8988T (cell line): ENCODE results near the gene DLG4.
"Not testable (repeated sequence)": the region's sequence is repeated elsewhere in the genome, so short reads cannot be mapped to it uniquely, and the experiment has no call there.

Experiments used
- DNase-seq: peaks from one replicate; pipeline ENCODE4 v3.0.0; 2011

The DLG4 gene

GRCh38 chr17:7179317-7180254 is 40.0 kb downstream of the DLG4 start, which contains the start of gene ASGR1:
Gene ASGR1 (minus strand): TSS chr17:7179370. CDS start chr17:7178563, 807 bp downstream.
- no peak for DNase-seq

GRCh38 chr17:7178973-7179316 is 40.7 kb downstream of the DLG4 start:
- DNase-seq = no peak

DNA sequence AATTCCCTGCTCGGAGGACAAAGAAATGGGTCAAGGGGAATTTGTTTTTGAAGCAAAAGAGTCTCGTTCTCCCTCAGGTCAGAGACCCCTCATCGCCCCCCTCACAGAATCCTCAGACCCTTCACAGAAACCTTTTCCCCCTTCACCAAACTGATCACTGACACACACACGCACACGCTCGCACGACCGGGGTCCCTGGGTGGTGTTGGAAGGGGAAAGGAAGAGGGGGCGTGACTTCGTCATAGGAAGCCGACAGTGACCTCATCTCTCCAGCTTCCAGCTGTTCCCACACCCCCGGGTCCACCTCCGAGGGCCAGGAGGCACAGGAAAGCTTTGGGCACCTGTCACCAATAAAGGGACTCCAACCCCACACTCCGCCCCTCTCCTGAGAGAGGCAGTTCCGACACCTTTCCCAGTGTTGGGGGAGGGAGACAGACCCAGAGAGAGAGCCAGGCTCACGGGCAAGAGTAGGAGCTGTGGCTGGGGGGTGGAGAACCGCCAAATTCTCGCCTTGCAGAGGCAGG is 41.6 kb downstream of the DLG4 start:
- no peak for DNase-seq

- peak; percentile 69 for DNase-seq
Measured at GRCh38 chr17:7177191-7177953, 42.3 kb downstream of the DLG4 start.

GRCh38 chr17:7176841-7177190 is 42.8 kb downstream of the DLG4 start:
- DNase-seq = no peak

GRCh38 chr17:7176107-7176840 is 43.4 kb downstream of the DLG4 start:
- DNase-seq = no peak

DNA sequence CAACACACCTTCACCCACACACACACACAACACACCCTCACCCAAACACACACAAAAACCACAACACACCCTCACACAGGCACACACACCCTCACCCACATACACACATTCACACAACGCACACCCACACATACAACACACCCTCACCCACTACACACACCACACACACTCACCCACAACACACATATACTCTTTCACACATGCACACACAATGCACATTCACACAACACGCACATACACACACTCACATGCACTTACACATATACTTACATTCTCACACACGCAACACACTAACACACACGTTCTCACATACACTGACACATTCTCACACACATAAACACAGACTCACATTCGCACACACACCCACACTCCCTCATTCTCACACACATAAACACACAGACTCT is 44.3 kb downstream of the DLG4 start:
- DNase-seq = no peak

- no peak for DNase-seq
Measured at GRCh38 chr17:7174603-7175326, 44.9 kb downstream of the DLG4 start.

DNA sequence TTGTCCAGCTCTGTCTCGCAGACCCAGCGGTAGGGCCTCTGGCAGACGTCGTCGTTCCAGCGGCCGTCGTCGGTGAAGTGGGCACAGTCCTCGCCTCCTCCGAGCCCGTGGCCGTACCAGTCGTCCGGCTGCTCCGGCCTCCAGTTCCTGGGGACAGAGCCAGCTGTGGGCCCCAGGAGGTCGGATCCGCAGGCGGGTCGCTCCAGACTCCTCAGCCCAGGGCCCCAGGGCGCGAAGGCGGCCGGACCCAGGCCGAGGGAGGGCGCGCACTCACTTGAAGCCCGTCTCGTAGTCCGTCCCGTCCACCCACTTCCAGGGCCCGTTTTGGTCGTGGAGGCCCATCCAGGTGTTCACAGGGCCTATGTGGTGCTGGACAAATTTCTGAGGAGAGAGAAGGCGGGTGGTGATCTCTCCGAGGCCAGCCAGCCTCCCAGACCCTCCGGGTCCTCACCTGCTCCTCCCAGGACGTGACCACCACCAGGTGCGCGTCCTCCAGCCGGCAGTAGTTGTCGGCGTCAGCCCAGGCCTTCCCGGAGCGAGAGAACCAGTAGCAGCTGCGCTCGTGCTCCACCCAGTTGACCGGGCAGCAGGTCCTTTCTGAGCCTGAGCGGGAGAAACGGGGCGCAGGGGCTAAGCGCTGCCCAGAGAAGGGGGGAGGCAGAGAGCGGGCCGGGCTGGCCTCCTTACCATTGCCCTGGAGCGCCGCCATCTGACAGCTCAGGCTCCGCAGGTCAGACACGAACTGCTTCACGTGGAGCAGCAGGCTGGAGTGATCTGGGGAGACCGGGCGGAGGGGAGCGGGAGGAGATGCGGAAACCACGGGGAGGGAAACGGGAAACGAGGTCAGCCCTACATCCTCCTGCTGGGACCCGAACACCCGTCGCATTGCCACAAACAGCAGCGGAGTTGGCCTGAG is 45.7 kb downstream of the DLG4 start:
- no peak for DNase-seq

DNA sequence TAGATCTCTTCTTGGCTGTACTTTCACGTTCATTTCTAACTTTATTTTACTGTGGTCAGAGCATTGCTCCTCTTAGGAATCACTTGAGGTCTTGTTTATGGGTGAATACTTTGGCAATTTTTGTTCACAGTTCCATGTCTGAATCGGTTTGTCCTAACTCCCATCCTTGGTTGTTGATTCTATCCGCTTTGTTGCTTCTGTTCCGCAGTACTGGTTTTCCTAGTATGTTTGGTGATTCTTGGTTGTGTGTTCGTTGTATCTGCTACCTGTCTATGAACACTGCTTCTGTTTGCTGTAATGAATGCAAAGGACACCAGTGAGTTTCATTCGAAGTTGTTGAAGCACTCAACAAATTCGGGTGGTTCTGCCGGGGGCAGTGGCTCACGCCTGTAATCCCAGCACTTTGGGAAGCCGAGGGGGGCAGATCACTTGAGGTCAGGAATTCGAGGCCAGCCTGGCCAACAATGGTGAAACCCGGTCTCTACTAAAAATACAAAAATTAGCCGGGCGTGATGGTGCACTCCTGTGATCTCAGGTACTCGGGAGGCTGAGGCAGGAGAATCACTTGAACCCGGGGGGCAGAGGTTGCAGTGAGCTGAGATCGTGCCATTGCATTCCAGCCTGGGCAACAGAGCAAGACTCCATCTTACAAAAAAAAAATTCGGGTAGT is 47.0 kb downstream of the DLG4 start:
- DNase-seq = not testable (repeated sequence)

- DNase-seq = not testable (repeated sequence)
Measured at GRCh38 chr17:7169565-7169908, 50.1 kb downstream of the DLG4 start.

- DNase-seq = not testable (repeated sequence)
Measured at GRCh38 chr17:7168841-7169564, 50.6 kb downstream of the DLG4 start.

DNA sequence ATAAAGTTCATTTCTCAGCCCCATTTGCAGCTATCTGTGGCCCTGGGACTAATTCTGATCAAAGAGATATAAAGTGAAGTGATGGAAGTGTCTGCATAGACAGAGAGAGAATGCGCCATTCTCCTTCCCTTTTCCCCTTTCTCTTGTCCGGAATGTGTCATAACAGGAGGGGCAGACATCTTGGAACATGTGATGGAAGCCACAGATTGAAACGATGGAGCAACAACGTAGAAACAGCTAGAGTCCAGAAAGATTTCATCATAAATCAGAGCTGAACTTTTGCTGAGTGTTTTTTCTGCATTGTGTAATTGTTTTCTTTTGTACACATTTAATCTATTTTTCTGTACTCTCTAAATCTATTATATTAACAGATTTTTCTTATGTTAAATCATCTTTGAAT is 51.8 kb downstream of the DLG4 start:
- no peak for DNase-seq

- no peak for DNase-seq
Measured at GRCh38 chr17:7166873-7167272, 52.8 kb downstream of the DLG4 start.

- not testable (repeated sequence) for DNase-seq
Measured at GRCh38 chr17:7159571-7159970, 60.1 kb downstream of the DLG4 start.

DNA sequence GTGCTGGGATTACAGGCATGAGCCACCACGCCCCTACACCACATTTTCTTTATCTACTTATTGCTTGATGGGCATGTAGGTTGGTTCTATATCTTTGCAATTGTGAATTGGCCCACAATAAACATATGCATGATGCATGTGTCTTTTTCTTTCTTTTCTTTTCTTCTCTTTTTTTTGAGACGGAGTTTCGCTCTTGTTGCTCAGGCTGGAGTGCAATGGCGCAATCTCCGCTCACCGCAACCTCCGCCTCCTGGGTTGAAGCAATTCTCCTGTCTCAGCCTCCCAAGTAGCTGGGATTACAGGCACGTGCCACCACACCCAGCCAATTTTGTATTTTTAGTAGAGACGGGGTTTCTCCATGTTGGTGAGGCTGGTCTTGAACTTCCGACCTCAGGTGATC is 61.2 kb downstream of the DLG4 start:
- DNase-seq = not testable (repeated sequence)

GRCh38 chr17:7156342-7156940 is 63.2 kb downstream of the DLG4 start:
- DNase-seq = no peak

DNA sequence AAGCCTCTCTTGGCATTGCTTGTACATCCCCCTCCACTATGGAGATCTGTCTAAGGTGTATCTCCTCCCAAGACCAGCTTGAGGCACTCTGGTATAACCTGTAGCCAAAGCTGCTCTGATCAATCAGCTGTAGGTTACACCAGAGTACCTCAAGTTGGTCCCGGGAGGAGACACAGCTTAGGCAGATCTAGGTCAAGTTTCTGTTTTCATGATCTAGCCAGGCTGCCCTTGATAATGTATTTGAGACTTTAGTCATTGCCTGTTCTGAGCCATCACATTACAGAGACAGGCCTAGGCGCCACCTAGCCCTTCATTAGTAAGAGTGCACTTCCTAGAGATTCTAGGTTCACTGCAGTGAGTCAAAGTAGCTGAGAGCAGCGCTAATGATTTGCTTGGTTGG is 71.9 kb downstream of the DLG4 start:
- no peak for DNase-seq

- DNase-seq = no peak
Measured at GRCh38 chr17:7146115-7146514, 73.5 kb downstream of the DLG4 start.

DNA sequence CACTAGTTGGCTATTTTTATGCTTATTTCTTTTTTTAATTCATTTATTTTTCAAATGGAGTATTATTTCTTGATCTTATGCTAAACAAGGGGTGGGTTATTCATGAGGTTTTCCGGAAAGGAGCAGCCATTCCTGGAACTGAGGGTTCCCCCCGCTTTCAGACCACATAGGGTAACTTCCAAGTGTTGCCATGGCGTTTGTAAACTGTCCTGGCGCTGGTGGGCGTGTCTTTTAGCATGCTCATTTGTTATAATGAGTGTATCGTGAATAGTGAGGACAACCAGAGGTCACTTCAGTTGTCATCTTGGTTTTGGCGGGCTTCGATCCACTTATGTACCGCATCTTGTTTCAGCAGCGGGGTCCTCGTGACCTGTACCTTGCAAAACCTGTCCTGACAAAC is 75.4 kb downstream of the DLG4 start:
- DNase-seq = no peak
